MG63 (cell line): ENCODE measurements around the gene ZBTB16. TPM values are rescaled to one million over a fixed set of nuclear protein-coding genes. Genes with fewer than 3 reads are reported as not detected.

Experiments used
- DNase-seq: peaks from one replicate; pipeline ENCODE4 v3.0.0-alpha.2; 2020
- H3K27me3 ChIP-seq: fragments of 250-450 bp; sonication (Bioruptor Pico); 2 replicates; pipeline ENCODE4 v1.5.1; 2020; ENCODE audit warnings: mild to moderate bottlenecking, moderate library complexity
- H3K36me3 ChIP-seq: fragments of 250-450 bp; sonication (Bioruptor Pico); 2 replicates; pipeline ENCODE4 v1.5.1; 2020; ENCODE audit warnings: mild to moderate bottlenecking, moderate library complexity
- H3K4me3 ChIP-seq: fragments of 250-450 bp; sonication (Bioruptor Pico); 2 replicates; pipeline ENCODE4 v1.5.1; 2020; ENCODE audit warnings: mild to moderate bottlenecking, moderate library complexity
- H3K9me3 ChIP-seq: fragments of 250-450 bp; sonication (Bioruptor Pico); 2 replicates; pipeline ENCODE4 v1.5.1; 2020; ENCODE audit warnings: mild to moderate bottlenecking, moderate library complexity
- total RNA-seq: library from RNA; depleted of rRNA; stranded (reverse); fragments of >200 nt; shearing (Covaris generic); gene quantifications from 2 replicates; pipeline ENCODE4 v1.2.3, GENCODE V29; 2014; ENCODE audit warnings: low replicate concordance; rRNA removed

Gene ZBTB16
- total RNA-seq, 1 experiment from 2014 or later: not detected

DNA sequence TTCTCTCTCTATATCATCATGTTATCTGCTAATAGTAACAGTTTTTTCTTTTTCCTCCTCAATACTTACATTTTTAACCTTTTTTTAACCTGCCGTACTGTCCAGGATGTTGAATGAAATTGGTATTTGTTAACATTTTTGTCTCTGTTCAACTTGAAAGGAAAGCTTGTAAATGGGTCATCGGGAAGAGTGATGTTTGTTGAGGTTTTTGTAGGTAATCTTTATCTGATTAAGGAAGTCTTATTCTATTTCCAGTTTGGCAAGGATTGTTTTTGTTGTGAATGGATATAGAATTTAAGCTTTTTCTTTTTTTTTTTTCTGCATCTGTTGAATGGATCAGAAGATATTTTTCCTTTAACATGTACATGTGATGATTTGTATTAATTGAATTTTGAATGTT, 228.6 kb downstream of the ZBTB16 start:
- H3K27me3 ChIP-seq: no peaks in the 10 kb centered on the region
- no peaks in the 10 kb centered on the region for H3K36me3 ChIP-seq
- DNase-seq: no peak
- no peaks in the 10 kb centered on the region for H3K9me3 ChIP-seq
- H3K4me3 ChIP-seq: no peak overlapping the region

DNA sequence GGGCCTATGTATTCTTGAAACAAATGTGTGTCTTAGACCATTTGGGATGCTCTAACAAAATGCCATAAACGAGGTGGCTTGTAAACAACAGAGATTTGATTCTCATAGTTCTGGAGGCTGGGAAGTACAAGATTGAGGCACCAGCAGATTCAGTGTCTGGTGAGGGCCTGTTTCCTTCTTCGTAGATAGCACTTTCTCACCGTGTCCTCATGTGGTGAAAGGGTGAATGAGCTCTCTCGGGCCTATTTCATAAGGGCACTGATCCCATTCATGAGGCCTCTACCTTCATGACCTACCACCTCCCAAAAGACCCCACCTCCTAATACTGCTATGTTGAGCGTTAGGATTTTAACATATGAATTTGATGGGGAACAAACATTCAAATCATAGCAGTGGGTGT, 230.3 kb downstream of the ZBTB16 start:
- no peaks in the 10 kb centered on the region for H3K9me3 ChIP-seq
- DNase-seq: no peak
- H3K4me3 ChIP-seq: no peak overlapping the region
- H3K27me3 ChIP-seq: no peaks in the 10 kb centered on the region
- no peaks in the 10 kb centered on the region for H3K36me3 ChIP-seq

DNA sequence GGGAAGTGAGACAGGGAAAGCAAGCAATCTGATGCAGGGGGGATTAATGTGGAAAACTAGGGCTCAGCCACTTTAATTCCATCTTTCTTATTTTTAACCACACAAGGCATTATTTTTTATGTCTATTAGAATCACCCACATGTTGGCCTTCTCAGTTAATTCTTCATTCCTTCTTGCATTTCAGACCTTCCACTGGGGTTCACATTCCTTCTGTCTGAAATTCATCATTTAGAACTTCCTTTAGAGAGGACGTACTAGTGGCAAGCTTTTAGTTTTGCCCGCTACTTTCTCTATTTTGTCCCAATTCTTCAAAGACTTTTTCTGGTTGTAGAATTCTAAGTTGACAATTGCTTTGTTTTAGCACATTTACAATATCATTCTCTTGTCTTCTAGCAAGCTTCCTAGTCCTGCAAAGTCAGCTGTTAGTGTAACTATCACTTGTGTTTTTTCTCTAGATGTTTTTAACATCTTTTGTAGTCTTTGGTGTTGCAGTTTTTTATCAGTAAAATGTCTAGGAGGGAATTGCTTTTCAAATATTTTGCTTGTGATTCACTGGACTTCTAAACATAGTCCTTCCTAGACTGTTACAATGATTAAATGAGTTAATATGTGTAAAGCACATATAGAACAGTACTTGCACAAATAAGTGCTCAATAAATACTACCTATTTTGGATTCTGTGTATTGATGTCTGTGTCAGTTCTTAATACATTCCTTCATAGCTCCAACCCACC, 231.2 kb downstream of the ZBTB16 start:
- H3K27me3 ChIP-seq: no peaks in the 10 kb centered on the region
- no peak for DNase-seq
- H3K36me3 ChIP-seq: no peaks in the 10 kb centered on the region
- no peaks in the 10 kb centered on the region for H3K9me3 ChIP-seq
- no peak overlapping the region for H3K4me3 ChIP-seq

DNA sequence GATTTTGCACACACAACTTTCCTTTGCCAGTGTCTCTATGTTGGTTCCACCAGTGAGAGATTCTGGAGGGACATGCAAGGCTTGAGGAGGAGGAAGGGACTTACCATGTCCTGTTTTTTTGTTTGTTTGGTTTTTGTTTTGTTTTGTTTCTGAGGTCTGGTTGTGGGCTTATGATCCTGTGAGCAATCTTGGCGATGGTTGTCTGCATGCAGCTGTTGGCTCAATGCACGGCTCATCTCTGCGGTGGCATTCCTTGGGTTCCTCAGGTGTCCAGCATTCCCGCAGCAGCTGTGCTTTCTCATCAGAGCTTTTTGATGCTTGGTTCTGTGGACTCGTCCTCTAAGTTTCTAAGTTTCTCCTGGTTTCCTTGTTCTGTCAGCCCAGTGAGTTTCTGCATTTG, 231.9 kb downstream of the ZBTB16 start:
- Histone ChIP-seq H3K9me3 (no peaks in the 10 kb centered on the region), H3K4me3 (peak overlapping the region; percentile 33), H3K36me3 (no peaks in the 10 kb centered on the region), H3K27me3 (no peaks in the 10 kb centered on the region)
- DNase-seq: peak; percentile 78

DNA sequence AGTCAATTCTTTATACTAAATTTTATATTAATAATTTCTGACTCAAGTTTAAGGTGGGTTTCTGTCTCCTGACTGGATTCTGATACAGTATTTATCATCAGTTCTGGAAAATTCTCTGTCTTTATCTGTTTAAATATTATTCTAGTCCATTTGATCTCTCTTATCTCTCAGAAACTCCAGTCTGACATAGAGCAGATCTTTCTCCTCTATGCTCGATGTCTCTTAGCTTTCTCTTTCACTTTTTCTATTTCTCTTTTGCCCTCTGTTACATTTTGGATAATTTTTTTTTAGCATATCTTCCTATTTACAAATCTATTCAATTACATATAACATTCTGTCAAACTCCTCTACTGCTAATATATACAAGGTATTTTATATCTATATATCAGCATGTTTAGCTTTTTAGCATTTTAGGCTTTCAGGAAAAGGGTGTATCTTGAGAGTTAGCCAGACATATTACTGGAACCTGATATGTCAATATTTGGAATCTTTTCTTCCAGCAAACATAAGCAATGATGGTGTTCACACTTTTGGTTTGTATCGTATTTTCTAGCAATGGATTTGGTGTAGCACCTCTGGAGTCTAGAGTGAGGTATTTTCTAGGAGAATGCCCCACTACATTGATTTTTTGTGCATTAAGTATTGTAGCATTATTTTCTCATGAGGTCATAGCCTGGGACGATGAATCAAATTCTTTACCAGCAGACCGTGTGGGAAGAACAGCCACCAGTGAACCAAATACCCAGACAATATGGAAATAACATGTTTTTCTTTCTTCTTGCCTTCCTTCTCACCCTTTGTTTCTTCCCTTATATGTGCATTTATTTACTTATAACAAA, 232.6 kb downstream of the ZBTB16 start:
- DNase-seq: no peak
- H3K4me3 ChIP-seq: peak overlapping the region; percentile 33
- no peaks in the 10 kb centered on the region for H3K9me3 ChIP-seq
- H3K36me3 ChIP-seq: no peaks in the 10 kb centered on the region
- H3K27me3 ChIP-seq: no peaks in the 10 kb centered on the region

DNA sequence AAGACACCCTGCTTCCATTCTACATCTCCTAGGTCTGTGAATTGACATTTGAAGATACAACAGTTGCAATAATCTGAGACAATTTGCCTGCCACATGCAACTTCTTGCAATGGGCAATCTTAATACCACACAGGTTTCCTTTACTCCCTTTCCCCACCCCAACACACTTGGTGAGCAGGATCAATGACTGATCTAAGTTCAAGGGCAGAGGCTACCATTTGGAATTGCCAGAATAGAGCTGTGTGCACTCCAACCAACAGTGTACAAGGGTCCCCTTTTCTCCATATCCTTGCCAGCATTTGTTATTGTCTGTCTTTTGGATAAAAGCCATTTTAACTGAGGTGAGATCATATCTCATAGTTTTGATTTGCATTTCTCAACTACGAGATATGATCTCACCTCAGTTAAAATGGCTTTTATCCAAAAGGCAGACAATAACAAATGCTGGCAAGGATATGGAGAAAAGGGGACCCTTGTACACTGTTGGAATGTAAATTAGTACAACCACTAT, 233.7 kb downstream of the ZBTB16 start:
- Histone ChIP-seq H3K4me3 (no peak overlapping the region), H3K27me3 (no peaks in the 10 kb centered on the region), H3K9me3 (no peaks in the 10 kb centered on the region), H3K36me3 (peaks cover 7% of the 10 kb centered on the region)
- DNase-seq: no peak

DNA sequence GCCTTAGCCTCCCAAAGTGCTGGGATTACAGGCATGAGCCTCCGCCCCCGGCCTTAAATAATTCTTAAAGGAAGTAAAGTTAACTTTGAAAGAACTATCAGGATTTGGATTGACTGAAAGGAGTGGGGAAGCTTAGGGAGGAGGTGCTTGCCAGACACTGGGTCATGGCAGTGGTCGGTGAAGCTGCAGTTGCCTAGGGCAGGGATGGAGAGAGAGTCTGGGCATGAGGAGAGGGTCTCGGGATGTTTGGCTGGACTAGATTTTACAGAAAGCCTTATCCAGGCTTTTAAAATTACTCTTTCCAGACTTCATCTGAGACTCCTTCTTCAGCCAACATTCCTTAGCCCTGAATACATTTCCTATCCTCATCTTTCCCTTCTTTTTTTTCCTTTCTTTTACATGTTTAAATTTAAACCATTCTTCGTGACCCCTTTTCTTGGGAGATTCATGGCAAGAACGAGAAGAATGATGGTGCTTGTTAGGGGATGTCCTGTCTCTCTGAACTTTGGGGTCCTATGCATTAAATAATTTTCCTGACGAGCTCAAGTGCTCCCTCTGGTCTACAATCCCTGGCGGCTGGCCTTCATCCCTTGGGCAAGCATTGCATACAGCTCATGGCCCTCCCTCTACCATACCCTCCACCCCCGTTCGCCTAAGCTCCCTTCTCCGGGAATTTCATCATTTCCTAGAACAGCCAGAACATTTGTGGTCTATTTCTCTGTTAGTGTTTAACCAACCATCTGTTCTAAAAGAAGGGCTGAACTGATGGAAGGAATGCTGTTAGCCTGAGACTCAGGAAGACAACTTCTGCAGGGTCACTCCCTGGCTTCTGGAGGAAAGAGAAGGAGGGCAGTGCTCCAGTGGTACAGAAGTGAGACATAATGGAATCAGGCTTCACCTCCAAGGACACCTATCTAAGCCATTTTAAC, 236.4 kb downstream of the ZBTB16 start, which contains the start of gene NNMT:
Gene NNMT (plus strand): TSS at position 724 of the 929 bp plus-strand sequence. CDS start 158 bp downstream, at position 882.
- H3K4me3 ChIP-seq: peak within 1 kb of the TSS; percentile 77
- peaks cover 15% of the 10 kb centered on the region for H3K9me3 ChIP-seq
- H3K36me3 ChIP-seq: peaks cover 34% of the 10 kb centered on the region
- H3K27me3 ChIP-seq: no peaks in the 10 kb centered on the region
- DNase-seq: peak; percentile 94

DNA sequence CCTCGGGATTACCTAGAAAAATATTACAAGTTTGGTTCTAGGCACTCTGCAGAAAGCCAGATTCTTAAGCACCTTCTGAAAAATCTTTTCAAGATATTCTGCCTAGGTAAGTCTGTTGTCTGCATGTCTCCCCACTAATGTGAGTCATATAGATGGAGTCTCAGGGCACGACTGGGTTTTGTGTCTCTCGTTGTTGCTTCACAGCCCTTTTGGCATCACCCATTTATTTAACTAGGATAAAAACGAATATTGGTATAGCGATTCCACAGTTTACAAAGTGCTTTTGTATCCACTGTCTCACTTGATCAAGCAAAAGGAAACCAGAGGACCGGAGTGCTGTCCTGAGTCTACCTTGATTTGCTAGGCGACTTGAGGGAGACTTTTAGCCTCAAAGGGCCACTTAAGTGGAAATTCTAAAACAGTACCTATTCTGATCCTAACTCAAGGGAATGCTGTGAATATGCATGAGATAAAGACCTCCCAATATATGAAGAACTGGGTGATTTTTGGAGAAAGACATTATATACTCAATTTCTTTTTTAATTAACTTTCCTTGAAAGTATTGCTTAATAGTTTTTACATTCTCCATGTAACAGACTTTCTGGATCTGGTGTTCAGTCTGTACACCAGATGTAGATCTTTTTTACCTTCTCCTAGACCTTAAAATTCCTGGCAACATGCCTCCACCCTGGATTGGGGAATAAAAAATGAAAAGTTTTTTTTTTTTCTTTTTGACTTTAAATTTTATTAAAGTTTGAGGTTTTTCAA, 237.3 kb downstream of the ZBTB16 start:
- no peak for DNase-seq
- peak overlapping the region; percentile 77 for H3K4me3 ChIP-seq
- peaks cover 23% of the 10 kb centered on the region for H3K9me3 ChIP-seq
- H3K36me3 ChIP-seq: peaks cover 43% of the 10 kb centered on the region
- H3K27me3 ChIP-seq: no peaks in the 10 kb centered on the region

DNA sequence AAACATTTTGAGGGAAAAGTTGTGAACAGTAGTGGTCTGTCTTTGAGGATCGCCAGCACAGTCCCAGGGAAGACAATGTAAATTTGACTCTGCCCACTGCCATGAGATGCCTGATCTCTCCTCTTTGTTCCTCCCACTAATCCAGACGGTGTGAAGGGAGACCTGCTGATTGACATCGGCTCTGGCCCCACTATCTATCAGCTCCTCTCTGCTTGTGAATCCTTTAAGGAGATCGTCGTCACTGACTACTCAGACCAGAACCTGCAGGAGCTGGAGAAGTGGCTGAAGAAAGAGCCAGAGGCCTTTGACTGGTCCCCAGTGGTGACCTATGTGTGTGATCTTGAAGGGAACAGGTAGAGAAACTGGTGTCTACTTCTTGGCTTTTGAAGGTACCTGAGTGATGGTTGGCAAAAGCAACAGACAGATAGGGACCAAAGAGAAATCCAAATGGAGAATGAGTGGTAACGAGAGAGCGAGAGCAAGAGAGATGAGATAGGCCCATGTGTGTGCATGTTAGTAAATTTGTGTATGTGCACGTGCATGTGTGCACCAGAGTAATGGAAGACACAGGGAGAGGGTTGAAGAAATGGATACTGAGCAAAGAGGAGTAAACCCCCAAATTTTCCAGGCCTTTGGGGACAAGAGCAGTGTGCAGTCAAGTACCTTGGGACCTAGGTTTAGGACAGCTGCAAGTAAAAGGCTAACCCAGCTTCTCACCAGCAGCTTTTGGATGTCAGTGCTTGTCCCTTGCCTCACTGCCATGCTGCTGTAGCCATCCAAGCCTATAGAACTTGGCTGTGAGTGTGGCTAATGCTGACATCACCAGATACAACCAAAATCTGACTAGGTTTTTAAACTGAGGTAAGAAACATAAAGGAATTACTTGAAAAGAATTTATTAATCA, 238.5 kb downstream of the ZBTB16 start:
- H3K4me3 ChIP-seq: peak overlapping the region; percentile 77

DNA sequence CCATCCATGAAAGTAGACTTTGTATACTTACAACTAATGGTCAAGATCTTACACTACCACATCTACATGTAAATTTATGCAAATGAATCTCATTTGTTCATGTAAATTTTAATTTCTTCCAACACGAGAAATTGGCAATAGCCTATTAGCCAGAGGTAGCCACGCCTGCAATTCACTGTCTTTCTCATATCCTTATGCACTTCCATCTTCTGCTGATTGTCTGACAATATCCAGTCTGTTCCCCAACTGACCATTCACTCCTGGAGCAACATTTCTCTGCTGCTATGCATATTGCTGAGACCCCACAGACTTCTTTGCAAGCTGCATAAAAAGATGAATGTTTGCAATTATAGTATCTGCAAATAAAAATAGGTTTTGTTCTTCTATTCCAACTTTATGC, 239.2 kb downstream of the ZBTB16 start:
- Histone ChIP-seq H3K4me3 (peak overlapping the region; percentile 77), H3K9me3 (peaks cover 40% of the 10 kb centered on the region), H3K36me3 (peaks cover 62% of the 10 kb centered on the region), H3K27me3 (no peaks in the 10 kb centered on the region)
- DNase-seq: no peak

More for the DNA sequence above, 238.5 kb downstream of the ZBTB16 start:
- H3K36me3 ChIP-seq: peaks cover 55% of the 10 kb centered on the region
- no peak for DNase-seq
- H3K9me3 ChIP-seq: peaks cover 33% of the 10 kb centered on the region
- H3K27me3 ChIP-seq: no peaks in the 10 kb centered on the region

Other genes with a start within 250 kb of the ZBTB16 start
- gene USP28, start 184.1 kb upstream of the ZBTB16 start, total RNA-seq: 25.8 and 37.0 TPM in 2 replicates
- gene HTR3B, start 154.9 kb upstream of the ZBTB16 start, total RNA-seq: not detected in 2 replicates
- gene HTR3A, start 84.6 kb upstream of the ZBTB16 start, total RNA-seq: not detected in 2 replicates
- gene NNMT, start 236.7 kb downstream of the ZBTB16 start, total RNA-seq: 377 and 715 TPM in 2 replicates